ENCODE results near the gene LILRB3.
"Not testable (repeated sequence)": the region's sequence is repeated elsewhere in the genome, so short reads cannot be mapped to it uniquely, and the experiment has no call there.

Gene LILRB3

GRCh38 chr19:54171736-54172431 lies 50.9 kb downstream of the LILRB3 start:
- H3K4me1 ChIP-seq (ENCODE audit: insufficient read depth, low read length); H3K4me3 ChIP-seq (ENCODE audit: low read length); H3K27me3 ChIP-seq (ENCODE audit: insufficient read depth, low read length); H3K9me3 ChIP-seq (ENCODE audit: low read length); H3K36me3 ChIP-seq (ENCODE audit: insufficient read depth, low read length); H2AFZ ChIP-seq (ENCODE audit: low read depth, low read length): not testable (repeated sequence)

GRCh38 chr19:54169149-54169740 lies 53.6 kb downstream of the LILRB3 start:
- H3K36me3 ChIP-seq (ENCODE audit: insufficient read depth, low read length), result no peaks in the 10 kb centered on the region
- no peak overlapping the region for H3K4me3 ChIP-seq (ENCODE audit: low read length)
- H3K9me3 ChIP-seq (ENCODE audit: low read length), result peaks cover 8% of the 10 kb centered on the region
- H2AFZ ChIP-seq (ENCODE audit: low read depth, low read length), result no peak overlapping the region
- no peaks in the 10 kb centered on the region for H3K4me1 ChIP-seq (ENCODE audit: insufficient read depth, low read length)
- H3K27me3 ChIP-seq (ENCODE audit: insufficient read depth, low read length), result no peaks in the 10 kb centered on the region

GRCh38 chr19:54168174-54168917 lies 54.5 kb downstream of the LILRB3 start:
- no peak overlapping the region for H2AFZ ChIP-seq (ENCODE audit: low read depth, low read length)
- H3K36me3 ChIP-seq (ENCODE audit: insufficient read depth, low read length), result no peaks in the 10 kb centered on the region
- no peaks in the 10 kb centered on the region for H3K27me3 ChIP-seq (ENCODE audit: insufficient read depth, low read length)
- peaks cover 12% of the 10 kb centered on the region for H3K9me3 ChIP-seq (ENCODE audit: low read length)
- no peak overlapping the region for H3K4me3 ChIP-seq (ENCODE audit: low read length)
- H3K4me1 ChIP-seq (ENCODE audit: insufficient read depth, low read length), result no peaks in the 10 kb centered on the region

All from neuron (in vitro differentiated cells).